CD14-positive monocyte (primary cell): ENCODE measurements around the gene STEAP3. TPM values are rescaled to one million over a fixed set of nuclear protein-coding genes. Genes with fewer than 3 reads are reported as not detected.

Experiments
- DNase-seq, 3 donors: peaks; one replicate each; pipeline ENCODE4 v3.0.0-alpha.2; 2011 to 2022
- H2AFZ ChIP-seq: 2 replicates; pipeline ENCODE4 v1.6.0; 2012; ENCODE audit warnings: mild to moderate bottlenecking, low read depth, low read length, inconsistent platforms; ENCODE audit not compliant: insufficient read depth, poor library complexity, severe bottlenecking
- H3K27ac ChIP-seq, 2 donors: 1 replicate in 1 of 2; 2 replicates in 1 of 2; pipeline ENCODE4 v1.5.1; 2012 to 2013; ENCODE audit warnings: low read length in 2 of 2, control low read depth in 1 of 2, inconsistent platforms in 1 of 2, low read depth in 1 of 2, mild to moderate bottlenecking in 1 of 2
- H3K27me3 ChIP-seq, 2 donors: one replicate each; pipeline versions ENCODE4 v1.6.0 to v1.6.1; 2011 to 2013; ENCODE audit warnings: low read length in 2 of 2; ENCODE audit not compliant: control insufficient read depth in 2 of 2, insufficient read depth in 2 of 2
- H3K36me3 ChIP-seq, 2 donors: replicated peaks in 1 of 2; 1 replicate in 1 of 2; 2 replicates in 1 of 2; pipeline versions ENCODE4 v1.5.1 to v1.6.1; 2012 to 2013; ENCODE audit warnings: low read length in 2 of 2, control low read depth in 1 of 2, inconsistent platforms in 1 of 2, mild to moderate bottlenecking in 1 of 2; ENCODE audit not compliant: insufficient read depth in 2 of 2, control insufficient read depth in 1 of 2
- H3K4me1 ChIP-seq, 2 donors: 1 replicate in 1 of 2; 2 replicates in 1 of 2; pipeline versions ENCODE4 v1.5.1 to v1.6.1; 2012 to 2013; ENCODE audit warnings: low read length in 2 of 2, control low read depth in 1 of 2, inconsistent platforms in 1 of 2, mild to moderate bottlenecking in 1 of 2, moderate library complexity in 1 of 2; ENCODE audit not compliant: insufficient read depth in 2 of 2, control insufficient read depth in 1 of 2
- H3K4me2 ChIP-seq: replicated peaks from 2 replicates; pipeline ENCODE3; 2012; ENCODE audit warnings: low read length, moderate library complexity, mild to moderate bottlenecking; ENCODE audit not compliant: poor library complexity, severe bottlenecking; ENCODE audit errors: extremely low read depth
- H3K4me3 ChIP-seq, 3 experiments: fragments of 200-600 bp in 1 of 3; sonication (generic) in 1 of 3; replicated peaks in 1 of 3; 1 replicate in 2 of 3; 2 replicates in 1 of 3; pipeline ENCODE4 v1.5.1; 2011 to 2013; ENCODE audit warnings: low read length in 3 of 3, mild to moderate bottlenecking in 3 of 3, control low read depth in 2 of 3, low read depth in 2 of 3, inconsistent platforms in 1 of 3, moderate library complexity in 1 of 3
- H3K79me2 ChIP-seq: 2 replicates; pipeline ENCODE4 v1.6.0; 2012; ENCODE audit warnings: mild to moderate bottlenecking, control low read depth, inconsistent platforms, low read length, moderate library complexity; ENCODE audit not compliant: insufficient read depth
- H3K9ac ChIP-seq: 2 replicates; pipeline ENCODE4 v1.6.0; 2017; ENCODE audit warnings: low read length, mild to moderate bottlenecking; ENCODE audit not compliant: insufficient read depth, poor library complexity, severe bottlenecking
- H3K9me3 ChIP-seq, 2 donors: replicated peaks in 1 of 2; 1 replicate in 1 of 2; 2 replicates in 1 of 2; pipeline versions ENCODE4 v1.5.1 to v1.6.1; 2012 to 2013; ENCODE audit warnings: low read length in 2 of 2, control low read depth in 1 of 2; ENCODE audit not compliant: control insufficient read depth in 1 of 2, insufficient read depth in 1 of 2
- H4K20me1 ChIP-seq: 2 replicates; pipeline ENCODE4 v1.6.0; 2012; ENCODE audit warnings: mild to moderate bottlenecking, low read length, control low read depth, moderate library complexity; ENCODE audit not compliant: insufficient read depth
- H3K27ac Mint-ChIP-seq, 7 donors: one replicate each; pipeline ENCODE4 v1.8.0; 2020; ENCODE audit warnings: mild to moderate bottlenecking in 7 of 7, mixed read lengths in 7 of 7, moderate library complexity in 6 of 7, inconsistent platforms in 2 of 7
- H3K27me3 Mint-ChIP-seq, 3 donors: one replicate each; pipeline ENCODE4 v1.8.0; 2021 to 2022; ENCODE audit warnings: low read depth in 3 of 3, mild to moderate bottlenecking in 3 of 3, mixed read lengths in 3 of 3, moderate library complexity in 3 of 3, inconsistent platforms in 1 of 3
- H3K36me3 Mint-ChIP-seq, 2 donors: one replicate each; pipeline ENCODE4 v1.8.0; 2020; ENCODE audit warnings: mixed read lengths in 2 of 2, inconsistent platforms in 1 of 2, mild to moderate bottlenecking in 1 of 2
- H3K4me1 Mint-ChIP-seq: one replicate; pipeline ENCODE4 v1.8.0; 2020; ENCODE audit warnings: mild to moderate bottlenecking, mixed read lengths
- H3K4me3 Mint-ChIP-seq, 2 donors: one replicate each; pipeline ENCODE4 v1.8.0; 2020; ENCODE audit warnings: mild to moderate bottlenecking in 2 of 2, mixed read lengths in 2 of 2, moderate library complexity in 1 of 2
- H3K9me3 Mint-ChIP-seq, 7 donors: one replicate each; pipeline ENCODE4 v1.8.0; 2020 to 2022; ENCODE audit warnings: mixed read lengths in 7 of 7, mild to moderate bottlenecking in 6 of 7, moderate library complexity in 6 of 7, inconsistent platforms in 2 of 7
- WGBS: methylation state at CpG from one replicate; pipeline ENCODE4 v1.1.5; 2013; ENCODE audit warnings: missing lambda C conversion rate; ENCODE audit not compliant: insufficient coverage; 5-methylcytosine and 5-hydroxymethylcytosine counted together
- intact Hi-C, 2 donors: fragments of 100-400 bp; cut with micrococcal nuclease; formaldehyde crosslinking; loops; one replicate each; pipeline versions ENCODE4 v1.15.0 to v1.15.1; 2023
- polyA plus RNA-seq, 3 donors: library from polyadenylated mRNA; depleted of rRNA in 1 of 3; unstranded in 2 of 3; stranded (reverse) in 1 of 3; fragments of 300-500 nt in 2 of 3; fragments of >200 nt in 1 of 3; fragmentation: Illumina TruSeq in 2 of 3; gene quantifications; 1 replicate in 2 of 3; 2 replicates in 1 of 3; pipeline ENCODE4 v1.2.3, GENCODE V29; 2012 to 2021
- TF ChIP-seq, protein P1 (sequence below): fragments of 200-600 bp; IDR thresholded peaks from one replicate; pipeline ENCODE4 v1.8.0; 2022; ENCODE audit warnings: antibody characterized with exemption, mild to moderate bottlenecking

Gene STEAP3
- polyA plus RNA-seq, 3 donors, result 3.0 to 10.7 (median 3.3) TPM

DNA sequence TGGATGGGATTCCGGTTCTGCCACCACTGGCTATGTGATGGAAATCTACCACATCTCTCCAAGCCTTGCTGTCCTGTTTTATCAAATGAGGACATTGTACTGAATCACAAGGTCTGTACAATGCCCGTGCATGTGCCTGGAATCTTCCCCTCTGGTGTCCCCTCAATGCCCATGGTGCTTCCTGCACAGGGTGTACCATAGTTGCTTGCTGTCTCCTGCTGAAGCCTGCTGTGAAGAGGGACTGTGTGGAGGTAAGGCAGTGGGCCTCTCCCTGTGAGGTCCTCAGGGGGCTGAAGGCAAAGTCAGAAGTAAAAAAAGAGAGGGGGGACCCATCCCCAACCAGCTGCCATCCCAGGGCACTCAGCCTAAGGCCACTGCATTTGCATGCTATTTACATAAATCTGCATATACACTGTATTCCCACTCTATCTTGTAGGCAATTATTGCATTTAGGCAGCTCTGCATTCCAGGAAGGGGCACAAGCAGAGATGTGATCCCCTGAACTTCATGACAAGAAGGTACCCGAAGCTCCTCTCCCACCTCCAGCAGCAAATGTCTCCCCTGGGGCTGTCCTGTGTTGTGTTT lies 9.1 kb upstream of the STEAP3 start:
- Mint-ChIP-seq H3K4me3 (no peak overlapping the region), H3K27me3 (peaks cover 2 to 5% (median 3%) of the 10 kb centered on the region in 3 donors), H3K27ac (no peak overlapping the region), H3K9me3 (no peaks in the 10 kb centered on the region), H3K4me1 (no peaks in the 10 kb centered on the region), H3K36me3 (no peaks in the 10 kb centered on the region)
- H4K20me1 ChIP-seq, result no peaks in the 10 kb centered on the region
- TF ChIP-seq, protein P1, sequence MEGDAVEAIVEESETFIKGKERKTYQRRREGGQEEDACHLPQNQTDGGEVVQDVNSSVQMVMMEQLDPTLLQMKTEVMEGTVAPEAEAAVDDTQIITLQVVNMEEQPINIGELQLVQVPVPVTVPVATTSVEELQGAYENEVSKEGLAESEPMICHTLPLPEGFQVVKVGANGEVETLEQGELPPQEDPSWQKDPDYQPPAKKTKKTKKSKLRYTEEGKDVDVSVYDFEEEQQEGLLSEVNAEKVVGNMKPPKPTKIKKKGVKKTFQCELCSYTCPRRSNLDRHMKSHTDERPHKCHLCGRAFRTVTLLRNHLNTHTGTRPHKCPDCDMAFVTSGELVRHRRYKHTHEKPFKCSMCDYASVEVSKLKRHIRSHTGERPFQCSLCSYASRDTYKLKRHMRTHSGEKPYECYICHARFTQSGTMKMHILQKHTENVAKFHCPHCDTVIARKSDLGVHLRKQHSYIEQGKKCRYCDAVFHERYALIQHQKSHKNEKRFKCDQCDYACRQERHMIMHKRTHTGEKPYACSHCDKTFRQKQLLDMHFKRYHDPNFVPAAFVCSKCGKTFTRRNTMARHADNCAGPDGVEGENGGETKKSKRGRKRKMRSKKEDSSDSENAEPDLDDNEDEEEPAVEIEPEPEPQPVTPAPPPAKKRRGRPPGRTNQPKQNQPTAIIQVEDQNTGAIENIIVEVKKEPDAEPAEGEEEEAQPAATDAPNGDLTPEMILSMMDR, result no peak
- H3K27me3 ChIP-seq, result no peaks in the 10 kb centered on the region
- WGBS, result 83% methylated on average over 2 of the region's 3 CpGs
- H3K36me3 ChIP-seq, result no peaks in the 10 kb centered on the region
- no peak overlapping the region for H3K4me3 ChIP-seq
- no peaks in the 10 kb centered on the region for H3K4me1 ChIP-seq
- H2AFZ ChIP-seq, result no peak overlapping the region
- H3K9me3 ChIP-seq, result no peaks in the 10 kb centered on the region
- H3K9ac ChIP-seq, result no peak overlapping the region
- H3K4me2 ChIP-seq, result no peak overlapping the region
- no peaks in the 10 kb centered on the region for H3K79me2 ChIP-seq
- intact Hi-C loops, result no loop called here
- DNase-seq, result no peak
- H3K27ac ChIP-seq, result no peak overlapping the region

DNA sequence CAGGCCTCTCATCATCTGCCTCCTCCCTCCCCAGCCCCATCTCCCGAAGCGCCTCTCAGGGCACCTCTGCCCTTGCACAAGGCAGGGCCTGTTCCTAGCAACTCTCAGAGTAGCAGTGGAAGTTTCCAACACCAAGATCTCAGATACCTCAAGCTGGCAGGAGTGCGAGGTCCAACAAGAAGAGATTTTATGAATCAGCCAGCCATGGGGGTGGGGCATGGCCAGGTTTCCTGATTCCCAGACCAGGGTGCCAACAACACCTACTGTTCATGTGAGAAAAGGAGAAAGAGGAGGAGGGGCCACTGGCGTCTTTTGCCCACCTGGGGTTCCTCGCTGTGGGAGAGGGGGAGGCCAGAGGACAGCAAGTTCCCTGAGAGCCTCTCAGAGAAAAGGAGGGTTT lies 6.6 kb upstream of the STEAP3 start:
- H4K20me1 ChIP-seq, result no peaks in the 10 kb centered on the region

More for the DNA sequence above, 6.6 kb upstream of the STEAP3 start:
- H3K9me3 Mint-ChIP-seq, result no peaks in the 10 kb centered on the region
- intact Hi-C loops, result no loop called here
- WGBS, result 100% methylated on average over 5 of the region's 5 CpGs
- no peaks in the 10 kb centered on the region for H3K9me3 ChIP-seq
- H3K4me1 Mint-ChIP-seq, result no peaks in the 10 kb centered on the region
- no peak overlapping the region for H3K27ac Mint-ChIP-seq
- H2AFZ ChIP-seq, result no peak overlapping the region
- TF ChIP-seq, protein P1, result no peak
- no peak overlapping the region for H3K9ac ChIP-seq
- DNase-seq, result no peak
- no peaks in the 10 kb centered on the region for H3K36me3 ChIP-seq
- no peak overlapping the region for H3K4me3 Mint-ChIP-seq
- H3K27me3 Mint-ChIP-seq, result peaks cover 7 to 13% (median 9%) of the 10 kb centered on the region in 3 donors
- no peak overlapping the region for H3K4me2 ChIP-seq
- no peaks in the 10 kb centered on the region for H3K79me2 ChIP-seq
- no peak overlapping the region for H3K4me3 ChIP-seq
- H3K27ac ChIP-seq, result no peak overlapping the region
- H3K4me1 ChIP-seq, result no peaks in the 10 kb centered on the region
- H3K36me3 Mint-ChIP-seq, result no peaks in the 10 kb centered on the region
- H3K27me3 ChIP-seq, result peaks cover 0 to 3% of the 10 kb centered on the region in 2 donors
